GM18505 (cell line): ENCODE data around the gene MIR17HG.

ENCODE experiments used
- ATAC-seq: cut with Tn5 transposase; IDR thresholded peaks from one replicate; pipeline ENCODE4 v1.9.1; 2021; ENCODE audit not compliant: unreplicated experiment
- POLR2A ChIP-seq: IDR thresholded peaks from 4 replicates; pipeline ENCODE4 v1.6.1; 2011; ENCODE audit warnings: borderline replicate concordance; ENCODE audit not compliant: insufficient read depth, insufficient read length; ENCODE audit errors: extremely low read depth

The MIR17HG gene

DNA sequence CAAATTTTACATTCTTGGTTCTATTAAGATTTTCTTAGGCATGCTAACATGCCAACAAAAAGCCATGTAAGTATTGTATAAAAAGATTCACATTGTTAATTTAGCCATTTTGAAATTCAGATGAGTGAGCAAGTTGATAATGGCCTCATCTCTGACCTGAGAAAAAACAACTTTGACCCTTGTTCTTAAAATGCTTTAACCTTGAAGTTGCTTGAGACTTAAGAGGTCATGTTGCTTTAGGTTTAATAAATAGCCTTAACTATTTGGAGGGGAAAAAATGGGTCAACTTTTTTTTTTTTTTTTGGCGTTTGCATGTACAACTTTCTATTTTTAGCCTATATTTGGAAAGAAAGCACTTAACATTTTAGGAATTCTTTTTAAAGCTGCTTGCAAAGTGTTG, 6.0 kb downstream of the MIR17HG start:
- ATAC-seq = no peak
- TF ChIP-seq POLR2A = no peak

DNA sequence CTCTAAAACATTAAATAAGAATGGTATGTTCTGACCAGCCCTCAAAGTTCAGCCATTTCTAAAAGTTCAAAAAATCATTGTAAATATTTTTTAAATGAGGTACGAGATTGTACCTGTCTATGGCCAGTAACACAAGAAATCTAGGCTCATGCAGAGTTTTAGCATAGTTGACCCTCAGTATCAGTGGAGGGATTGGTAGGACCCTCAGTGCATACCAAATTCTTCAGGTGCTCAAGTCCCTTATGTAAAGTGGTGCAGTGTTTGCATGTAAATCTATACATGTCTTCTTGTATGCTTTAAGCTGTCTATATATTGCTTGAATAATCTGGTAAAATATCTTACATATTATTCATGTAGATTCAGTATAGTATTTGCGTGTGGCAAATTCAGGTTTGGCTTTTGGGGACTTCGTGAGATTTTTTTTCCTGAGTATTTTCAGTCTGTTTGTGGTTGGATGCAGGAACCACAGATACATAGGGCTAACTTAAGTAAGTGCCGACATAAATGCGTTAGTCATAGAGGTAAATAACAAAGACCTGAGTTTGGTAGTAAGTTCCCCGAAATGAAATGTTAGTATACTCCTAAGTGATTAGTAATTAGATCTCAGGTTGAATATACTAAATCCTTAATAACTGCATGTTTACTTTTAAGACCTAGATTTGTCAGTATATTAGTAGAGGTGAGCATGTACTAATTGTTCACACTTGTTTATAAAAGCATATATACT, 7.8 kb downstream of the MIR17HG start:
- no peak for ATAC-seq
- TF ChIP-seq POLR2A = no peak

DNA sequence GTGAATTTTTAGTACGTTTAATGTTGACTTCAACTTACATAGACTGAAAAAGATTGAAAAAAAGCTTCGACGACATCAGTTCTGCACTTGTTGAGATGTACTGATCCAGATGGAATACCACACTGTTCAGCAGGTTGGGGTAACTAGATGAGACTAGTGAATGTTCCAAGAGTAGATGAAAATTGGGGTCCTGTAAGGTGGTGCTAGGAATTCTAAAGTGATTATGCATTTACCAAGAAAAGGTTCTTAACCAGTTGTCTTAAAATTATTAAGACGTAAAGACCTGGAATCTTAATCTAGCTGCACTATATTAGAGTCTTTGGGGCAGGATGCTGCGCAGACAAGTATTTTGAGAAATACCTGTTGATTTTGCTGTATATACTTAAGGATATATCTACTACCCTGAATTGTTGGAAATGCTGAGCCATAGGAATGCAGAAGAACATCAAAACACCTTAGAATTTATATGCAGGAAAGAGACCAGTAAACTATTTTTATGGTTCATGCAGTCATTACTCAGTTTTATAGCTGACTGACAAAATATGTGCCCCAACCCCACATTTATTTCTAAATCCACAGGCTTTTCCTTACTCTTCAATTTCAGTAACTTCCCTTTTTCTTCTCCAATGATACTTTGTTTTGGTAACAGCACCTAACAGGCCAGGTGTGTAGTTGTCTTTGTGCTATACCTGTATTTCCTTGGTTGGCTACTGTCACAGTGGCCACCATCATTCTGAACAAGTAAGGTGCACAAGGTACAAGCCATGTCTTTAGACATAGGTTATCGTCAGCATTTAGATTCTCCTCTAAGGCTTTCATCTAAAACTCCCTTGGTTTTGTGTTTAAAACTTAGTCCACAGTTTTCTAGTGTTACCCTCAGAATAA, 8.6 kb downstream of the MIR17HG start:
- TF ChIP-seq POLR2A = peak; percentile 36
- ATAC-seq = no peak

DNA sequence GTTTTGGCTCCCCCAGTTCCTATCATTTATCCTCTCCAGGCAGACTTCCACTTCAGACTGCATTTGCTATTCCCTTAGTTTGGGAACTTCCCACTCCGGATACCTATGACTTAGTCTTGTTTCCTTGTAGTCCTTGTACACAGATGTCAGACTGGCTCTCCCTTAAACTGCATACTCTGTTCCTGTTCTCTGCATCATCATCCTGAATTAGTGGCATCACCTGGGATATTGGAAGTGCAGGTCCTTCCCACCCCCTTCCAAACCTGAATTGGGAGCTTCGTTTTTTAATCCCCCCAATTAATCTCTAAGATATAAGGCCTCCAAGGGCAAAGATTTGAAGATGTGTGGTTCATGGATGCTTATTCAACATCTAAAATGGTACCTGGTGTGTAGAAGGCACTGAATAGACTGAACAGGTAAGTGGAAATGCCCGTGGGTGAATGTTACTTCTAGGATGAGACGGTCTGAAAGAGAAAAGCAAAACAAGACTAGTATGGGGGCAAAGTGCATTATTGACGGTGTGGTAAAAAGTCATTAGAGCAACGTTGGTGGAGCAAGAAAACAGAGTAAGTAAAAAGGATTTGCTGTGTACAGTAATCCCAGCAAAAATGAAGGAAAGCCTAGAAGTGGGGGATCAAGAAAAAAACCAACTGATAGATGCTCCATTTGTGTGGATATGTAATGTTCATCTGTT, 9.6 kb downstream of the MIR17HG start:
- no peak for ATAC-seq
- no peak for TF ChIP-seq POLR2A

DNA sequence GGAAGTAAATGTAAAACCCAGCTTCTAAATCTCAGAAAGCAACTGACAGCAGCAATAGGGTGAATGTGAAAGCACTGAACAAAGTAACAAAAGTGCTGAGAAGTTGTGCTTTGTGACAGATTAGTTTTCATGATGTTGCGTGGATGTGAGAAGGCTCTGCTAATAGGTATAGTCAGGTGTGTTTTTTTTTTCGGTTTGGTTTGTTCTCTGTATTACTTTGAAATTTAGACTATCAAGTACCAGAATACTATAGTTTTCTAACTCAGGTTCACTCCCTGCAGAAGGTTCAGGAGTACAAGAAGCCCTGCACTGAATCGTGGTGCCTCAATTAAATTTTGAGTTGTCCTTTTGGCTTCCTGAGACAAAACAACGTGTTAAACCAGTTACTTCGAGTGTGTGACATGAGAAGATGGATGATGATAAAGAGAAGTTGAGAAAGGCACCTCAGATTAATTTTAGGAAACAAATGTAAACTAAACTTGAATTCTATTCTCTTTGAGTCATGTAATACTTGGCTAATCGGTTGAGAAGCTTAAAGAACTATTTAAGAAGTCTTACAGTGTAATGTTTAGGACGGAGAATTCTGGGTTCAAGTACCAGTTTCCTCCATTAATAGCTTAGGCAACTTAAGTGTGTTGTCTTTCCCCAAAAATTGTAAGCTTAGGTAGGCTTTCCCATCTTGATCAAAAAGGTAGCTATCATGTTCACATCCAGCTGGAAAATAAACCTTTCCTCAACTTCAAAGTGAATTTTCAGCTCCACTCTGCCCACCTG, 10.3 kb downstream of the MIR17HG start:
- peak; percentile 34 for TF ChIP-seq POLR2A
- ATAC-seq = no peak

DNA sequence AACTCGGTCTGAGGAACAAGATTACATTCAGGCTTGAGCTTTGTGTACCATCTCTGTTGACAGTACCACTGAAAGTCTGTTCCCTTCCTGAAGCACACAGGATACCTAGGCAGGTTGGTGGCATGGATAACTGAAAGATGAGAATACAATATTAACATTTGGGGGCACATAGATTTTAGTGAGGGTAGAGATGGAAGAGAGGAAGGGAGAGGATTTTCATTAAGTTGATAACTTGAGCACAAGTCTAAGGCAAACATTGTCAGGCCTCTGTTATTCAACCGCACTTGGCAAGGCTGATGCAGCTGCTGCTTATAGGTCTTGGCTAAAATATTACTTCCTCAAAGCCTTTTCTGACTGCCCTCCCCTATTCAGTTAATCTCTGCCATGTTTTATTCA, 10.9 kb downstream of the MIR17HG start:
- no peak for TF ChIP-seq POLR2A
- ATAC-seq = no peak

DNA sequence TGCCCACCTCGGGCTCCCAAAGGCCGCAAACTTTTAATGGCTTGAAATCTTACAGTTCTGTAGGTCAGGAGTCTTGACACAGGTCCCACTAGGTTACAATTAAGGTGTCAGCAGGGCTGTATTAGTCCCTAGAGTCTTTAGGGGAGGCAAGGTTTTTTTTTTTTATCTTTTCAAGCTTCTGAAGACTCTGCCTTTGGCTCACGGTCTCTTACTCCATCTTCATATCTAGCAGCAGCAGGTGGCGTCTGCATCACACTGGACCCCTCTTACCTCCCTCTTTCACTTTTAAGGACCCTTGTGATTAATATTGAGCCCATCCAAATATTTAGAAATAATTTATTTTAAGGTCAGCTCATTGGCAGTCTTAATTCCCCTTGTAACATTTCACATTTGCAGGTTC, 11.6 kb downstream of the MIR17HG start:
- TF ChIP-seq POLR2A = no peak
- no peak for ATAC-seq

DNA sequence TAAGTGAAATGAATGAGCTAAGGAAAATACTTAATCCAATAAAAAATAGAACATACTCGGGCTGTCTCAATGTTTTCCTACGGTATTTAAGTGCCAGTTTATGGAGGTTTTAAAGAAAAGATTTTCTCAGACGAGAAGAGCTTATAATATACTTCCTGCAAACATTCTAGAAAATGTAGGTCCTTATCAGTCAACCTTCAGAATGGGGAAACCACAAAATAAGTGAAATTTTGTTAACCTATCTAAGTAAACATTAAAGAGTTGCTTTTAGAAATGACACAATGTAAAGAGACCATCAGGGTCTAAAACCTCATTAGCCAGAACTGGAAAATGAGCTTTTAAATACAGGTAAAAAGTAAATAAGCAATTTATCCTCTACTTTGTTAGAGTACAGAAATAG, 12.1 kb downstream of the MIR17HG start:
- no peak for TF ChIP-seq POLR2A
- ATAC-seq = no peak

DNA sequence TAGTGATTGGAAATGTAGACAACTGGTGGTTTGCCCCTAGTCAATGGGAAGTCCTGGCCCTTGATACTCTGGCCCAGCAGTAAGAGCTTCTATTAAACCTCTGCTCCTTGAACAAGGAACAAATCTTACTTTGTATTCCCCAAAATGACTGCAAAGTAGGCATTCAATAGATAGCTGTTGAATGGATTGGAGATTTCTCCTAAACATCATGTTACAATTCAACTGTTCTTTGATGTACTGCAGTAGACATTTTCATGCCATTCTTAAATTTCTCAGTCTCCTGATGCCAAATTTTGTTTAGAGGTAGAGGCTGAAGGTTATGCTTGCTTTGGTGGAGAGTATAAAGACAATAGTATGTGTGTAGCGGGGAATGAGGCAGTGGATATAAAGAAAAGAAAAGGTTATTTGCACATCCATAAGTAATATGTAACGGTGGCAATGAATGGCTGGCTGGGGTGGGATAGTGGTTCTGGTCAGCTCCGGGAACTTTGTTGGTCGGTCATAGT, 12.8 kb downstream of the MIR17HG start:
- ATAC-seq = no peak

DNA sequence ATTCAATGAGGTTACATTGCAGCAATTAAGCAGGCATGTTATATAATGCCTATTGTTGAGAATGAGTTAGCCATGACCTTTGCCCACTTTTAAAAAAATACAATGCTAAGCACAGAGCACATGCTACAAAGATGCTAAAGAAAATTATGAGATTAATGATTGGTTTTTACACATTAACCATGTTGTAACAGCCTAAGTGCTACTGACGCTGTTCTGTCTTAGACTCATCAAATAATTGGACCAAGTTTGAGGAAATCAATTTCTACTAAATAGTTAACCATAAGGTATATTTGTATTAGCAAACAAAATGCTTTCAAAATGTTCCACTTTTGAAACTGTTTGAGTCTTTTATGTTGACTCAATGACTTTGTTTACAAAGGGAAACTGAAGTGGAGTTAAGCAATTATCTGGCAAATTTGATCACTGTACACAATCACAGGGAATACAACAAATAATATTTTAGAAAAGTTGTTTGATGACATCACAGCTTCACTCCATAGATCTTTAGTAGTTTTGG, 14.3 kb downstream of the MIR17HG start:
- no peak for TF ChIP-seq POLR2A
- no peak for ATAC-seq

More for the DNA sequence above, 12.8 kb downstream of the MIR17HG start:
- TF ChIP-seq POLR2A = no peak

DNA sequence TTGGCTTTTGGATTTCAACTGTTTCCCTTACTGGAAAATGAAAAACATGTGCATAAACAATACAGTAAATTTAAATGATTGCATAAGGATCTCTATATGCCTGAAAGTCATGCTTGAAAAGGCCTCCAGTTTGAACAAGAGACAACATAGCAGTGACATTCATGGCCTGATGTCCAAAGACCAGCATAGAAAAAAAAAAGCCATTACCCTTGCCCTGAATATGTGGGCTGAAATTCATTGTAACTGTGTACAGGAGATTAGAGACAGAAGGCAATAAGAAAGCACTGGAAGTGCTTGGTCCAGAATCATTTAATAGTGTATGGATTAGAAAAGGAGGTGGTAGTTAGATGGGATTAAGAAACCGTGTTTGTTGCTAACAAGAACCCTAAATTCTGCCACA, 15.4 kb downstream of the MIR17HG start:
- no peak for TF ChIP-seq POLR2A
- ATAC-seq = no peak

DNA sequence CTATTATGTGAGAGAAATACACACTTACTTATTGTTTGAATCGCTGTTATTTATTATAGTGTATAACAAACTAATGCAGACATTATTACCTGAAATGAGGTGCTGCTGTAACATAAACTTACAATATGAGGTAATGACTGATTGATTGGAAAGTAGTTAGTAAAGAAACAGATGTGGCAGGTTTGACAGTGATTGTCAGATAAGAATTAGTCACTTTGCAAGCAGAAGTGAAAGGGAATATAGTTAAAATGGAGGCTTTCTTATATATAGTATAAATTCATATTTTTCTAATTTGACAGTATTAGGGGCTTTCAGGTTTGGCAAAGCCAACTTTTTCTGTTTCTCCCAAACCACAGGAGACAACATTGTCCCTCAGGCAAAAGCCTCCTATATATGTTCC, 20.6 kb downstream of the MIR17HG start:
- TF ChIP-seq POLR2A = no peak
- ATAC-seq = peak; percentile 41
